ENCODE measurements around the gene DPP7. TPM values are rescaled to one million over a fixed set of nuclear protein-coding genes. Genes with fewer than 3 reads are reported as not detected.

The DPP7 gene
- total and polyA plus RNA-seq, 10 of the 15 experiments (the other 5 are each of a cell fraction or from before 2014, with no cell fraction given) = 0.68 to 245 (median 106) TPM

- ATAC-seq (peak; percentile 49), DNase-seq (ENCODE audit: low read depth, low spot score) (no peak), FAIRE-seq (no peak)
- no peaks in the 10 kb centered on the region for H3K27me3 ChIP-seq (replicated peaks in 1 of 2; ENCODE audit: control insufficient read depth in 2 of 2, insufficient read depth in 2 of 2, low read length in 1 of 2)
- no peak overlapping the region for H2AFZ ChIP-seq (ENCODE audit: control insufficient read depth, low read depth, low read length)
- no peak overlapping the region for H3K9ac ChIP-seq (ENCODE audit: control insufficient read depth, insufficient read depth, low read length)
- H3K9me3 ChIP-seq (replicated peaks; ENCODE audit: control insufficient read depth, insufficient read depth, low read length) = no peaks in the 10 kb centered on the region
- H3K36me3 ChIP-seq (ENCODE audit: control insufficient read depth in 2 of 2, insufficient read depth in 2 of 2, low read length in 1 of 2) = no peaks in the 10 kb centered on the region; a peak in 2 of 4 replicates
- RAD21 ChIA-PET (ENCODE audit: unreplicated experiment) = interaction anchor here (1.0 to 3.1 kb wide), 3 partner anchors 15 to 87 kb away, joined by 6 to 18 read pairs (median 6); partner anchors contain the start of gene NPDC1
- no peak overlapping the region for H3K27ac ChIP-seq (ENCODE audit: control insufficient read depth, insufficient read depth)
- POLR2A ChIA-PET = no interaction called here
- peaks cover 3% of the 10 kb centered on the region for H3K79me2 ChIP-seq (ENCODE audit: control insufficient read depth, insufficient read depth, low read length)
- peaks cover 15% of the 10 kb centered on the region for H3K4me1 ChIP-seq (ENCODE audit: control insufficient read depth, insufficient read depth, low read length)
- WGBS (ENCODE audit: insufficient coverage, insufficient replicate concordance, low lambda C conversion rate, missing lambda C conversion rate) = 54% methylated on average over 52 of the region's 55 CpGs
- no peak overlapping the region for H3K4me2 ChIP-seq (ENCODE audit: control insufficient read depth, insufficient read depth)
- no peak overlapping the region for H3K4me3 ChIP-seq
- in situ Hi-C loops (cut with MboI) (no loop called here), intact Hi-C loops (cut with micrococcal nuclease; ENCODE audit: unreplicated experiment) (loop anchor here (1.0 kb wide), 2 partner anchors 15 to 277 kb away; no protein-coding TSS in a partner anchor)
- CTCF ChIA-PET = interaction anchor here (0.6 to 6.4 kb wide), 16 partner anchors 9 to 276 kb away, joined by 3 to 81 read pairs (median 4); partner anchors contain the start of genes MAN1B1 and NPDC1
- no TSS peak for BruUV-seq (replicated peaks)
- no peaks in the 10 kb centered on the region for H4K20me1 ChIP-seq (ENCODE audit: control insufficient read depth, insufficient read depth)
- SMC1A ChIA-PET (ENCODE audit: uncharacterized antibody, unreplicated experiment) = interaction anchor here (1.0 to 1.2 kb wide), 3 partner anchors 29 to 117 kb away, joined by 3 to 4 read pairs (median 3); no protein-coding TSS in a partner anchor
- 0 out of 2 replicates have a peak, but pooled peaks have one; percentile 17 for TF ChIP-seq IKZF1 (conservative IDR thresholded peaks at IDR 0.05)
- no peak for TF ChIP-seq BCL3 (IDR thresholded peaks at IDR 0.05; ENCODE audit: borderline replicate concordance, insufficient read depth, low read depth, low read length, poor library complexity, severe bottlenecking)
- no peak for TF ChIP-seq ZNF217 (IDR thresholded peaks at IDR 0.05)
- 0 out of 2 replicates have a peak, but pooled peaks have one; percentile 18 for TF ChIP-seq CREM (IDR thresholded peaks at IDR 0.05; ENCODE audit: low read depth)
- TF ChIP-seq STAT3 (IDR thresholded peaks at IDR 0.05; ENCODE audit: low read depth, low read length) = no peak
- no peak for TF ChIP-seq SKIL (IDR thresholded peaks at IDR 0.05; ENCODE audit: low read depth, poor library complexity, severe bottlenecking)
- 0 out of 2 replicates have a peak, but pooled peaks have one; percentile 24 for TF ChIP-seq MLLT1 (IDR thresholded peaks at IDR 0.05)
- TF ChIP-seq POLR2AphosphoS5 (IDR thresholded peaks at IDR 0.05; ENCODE audit: low read length) = no peak
- 0 out of 2 replicates have a peak, but pooled peaks have one; percentile 80 for TF ChIP-seq RB1 (IDR thresholded peaks at IDR 0.05; ENCODE audit: borderline replicate concordance)
- TF ChIP-seq RAD21 (IDR thresholded peaks at IDR 0.05; ENCODE audit: insufficient read depth, low read depth, low read length) = peak; percentile 61
- peak in 1 of 2 experiments; percentile 58; a peak in 2 of 3 replicates for TF ChIP-seq EGR1 (IDR thresholded peaks at IDR 0.05; ENCODE audit: borderline replicate concordance in 1 of 2, low read depth in 2 of 2, low read length in 2 of 2)
- TF ChIP-seq YY1 (IDR thresholded peaks at IDR 0.05; ENCODE audit: low read depth, low read length) = peak; percentile 51; the same call in 1 of the 2 replicates
- TF ChIP-seq SMC3 (IDR thresholded peaks at IDR 0.05; ENCODE audit: borderline replicate concordance, low read length) = peak; percentile 68
- TF ChIP-seq ASH2L (IDR thresholded peaks at IDR 0.05; ENCODE audit: borderline replicate concordance, low read depth) = no peak
- TF ChIP-seq JUND (IDR thresholded peaks at IDR 0.05; ENCODE audit: low read depth, low read length) = no peak
Measured at GRCh38 chr9:137064027-137064879, 50.3 kb downstream of the DPP7 start.
